A673 (cell line): ENCODE measurements around the gene GPD1L.

ENCODE experiments used
- EZH2 ChIP-seq: fragments of 200-600 bp; sonication (generic); IDR thresholded peaks from 2 replicates; pipeline ENCODE4 v1.6.1; 2017; ENCODE audit warnings: borderline replicate concordance, low read depth, mild to moderate bottlenecking, mixed read lengths, antibody characterized with exemption, low read length; ENCODE audit not compliant: poor library complexity, severe bottlenecking
- TF ChIP-seq, protein P1 (sequence below): fragments of 300-800, 200-600 bp; sonication (generic); conservative IDR thresholded peaks from 2 replicates; pipeline ENCODE4 v1.5.1; 2017; ENCODE audit warnings: low read depth, mild to moderate bottlenecking, antibody characterized with exemption, low read length, moderate library complexity, mixed read lengths

GRCh38 chr3:32078864-32079263 lies 27.6 kb upstream of the GPD1L start:
- TF ChIP-seq, protein P1, sequence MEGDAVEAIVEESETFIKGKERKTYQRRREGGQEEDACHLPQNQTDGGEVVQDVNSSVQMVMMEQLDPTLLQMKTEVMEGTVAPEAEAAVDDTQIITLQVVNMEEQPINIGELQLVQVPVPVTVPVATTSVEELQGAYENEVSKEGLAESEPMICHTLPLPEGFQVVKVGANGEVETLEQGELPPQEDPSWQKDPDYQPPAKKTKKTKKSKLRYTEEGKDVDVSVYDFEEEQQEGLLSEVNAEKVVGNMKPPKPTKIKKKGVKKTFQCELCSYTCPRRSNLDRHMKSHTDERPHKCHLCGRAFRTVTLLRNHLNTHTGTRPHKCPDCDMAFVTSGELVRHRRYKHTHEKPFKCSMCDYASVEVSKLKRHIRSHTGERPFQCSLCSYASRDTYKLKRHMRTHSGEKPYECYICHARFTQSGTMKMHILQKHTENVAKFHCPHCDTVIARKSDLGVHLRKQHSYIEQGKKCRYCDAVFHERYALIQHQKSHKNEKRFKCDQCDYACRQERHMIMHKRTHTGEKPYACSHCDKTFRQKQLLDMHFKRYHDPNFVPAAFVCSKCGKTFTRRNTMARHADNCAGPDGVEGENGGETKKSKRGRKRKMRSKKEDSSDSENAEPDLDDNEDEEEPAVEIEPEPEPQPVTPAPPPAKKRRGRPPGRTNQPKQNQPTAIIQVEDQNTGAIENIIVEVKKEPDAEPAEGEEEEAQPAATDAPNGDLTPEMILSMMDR, result no peak
- TF ChIP-seq EZH2, result no peak
